ENCODE data around the gene P2RX6.

DNA sequence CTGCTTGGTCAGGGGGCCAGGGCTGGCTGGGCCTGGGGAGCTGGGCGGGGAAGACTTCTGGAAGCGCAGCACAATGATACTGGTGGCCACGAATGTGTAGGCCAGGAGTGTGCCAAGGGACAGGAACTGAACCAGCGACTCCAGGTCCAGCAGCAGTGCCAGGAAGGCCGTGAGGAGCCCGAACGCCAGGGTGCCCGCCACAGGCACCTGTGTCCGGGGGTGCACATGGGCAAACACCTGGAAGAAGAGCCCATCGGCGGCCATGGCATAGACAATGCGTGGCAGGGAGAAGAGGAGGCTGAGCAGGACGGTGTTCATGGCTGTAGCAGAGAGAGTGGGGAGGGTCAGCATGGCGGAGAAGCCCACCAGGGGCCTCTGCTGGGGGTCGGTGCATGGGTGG, 15.1 kb downstream of the P2RX6 start:
- TF ChIP-seq NR2F2 (IDR thresholded peaks at IDR 0.05) (no peak), JUND (IDR thresholded peaks at IDR 0.05) (no peak), TAF1 (conservative IDR thresholded peaks at IDR 0.05) (no peak), SP1 (IDR thresholded peaks at IDR 0.05) (no peak), RAD21 (IDR thresholded peaks at IDR 0.05) (no peak)
- TF ChIP-seq, protein P1, sequence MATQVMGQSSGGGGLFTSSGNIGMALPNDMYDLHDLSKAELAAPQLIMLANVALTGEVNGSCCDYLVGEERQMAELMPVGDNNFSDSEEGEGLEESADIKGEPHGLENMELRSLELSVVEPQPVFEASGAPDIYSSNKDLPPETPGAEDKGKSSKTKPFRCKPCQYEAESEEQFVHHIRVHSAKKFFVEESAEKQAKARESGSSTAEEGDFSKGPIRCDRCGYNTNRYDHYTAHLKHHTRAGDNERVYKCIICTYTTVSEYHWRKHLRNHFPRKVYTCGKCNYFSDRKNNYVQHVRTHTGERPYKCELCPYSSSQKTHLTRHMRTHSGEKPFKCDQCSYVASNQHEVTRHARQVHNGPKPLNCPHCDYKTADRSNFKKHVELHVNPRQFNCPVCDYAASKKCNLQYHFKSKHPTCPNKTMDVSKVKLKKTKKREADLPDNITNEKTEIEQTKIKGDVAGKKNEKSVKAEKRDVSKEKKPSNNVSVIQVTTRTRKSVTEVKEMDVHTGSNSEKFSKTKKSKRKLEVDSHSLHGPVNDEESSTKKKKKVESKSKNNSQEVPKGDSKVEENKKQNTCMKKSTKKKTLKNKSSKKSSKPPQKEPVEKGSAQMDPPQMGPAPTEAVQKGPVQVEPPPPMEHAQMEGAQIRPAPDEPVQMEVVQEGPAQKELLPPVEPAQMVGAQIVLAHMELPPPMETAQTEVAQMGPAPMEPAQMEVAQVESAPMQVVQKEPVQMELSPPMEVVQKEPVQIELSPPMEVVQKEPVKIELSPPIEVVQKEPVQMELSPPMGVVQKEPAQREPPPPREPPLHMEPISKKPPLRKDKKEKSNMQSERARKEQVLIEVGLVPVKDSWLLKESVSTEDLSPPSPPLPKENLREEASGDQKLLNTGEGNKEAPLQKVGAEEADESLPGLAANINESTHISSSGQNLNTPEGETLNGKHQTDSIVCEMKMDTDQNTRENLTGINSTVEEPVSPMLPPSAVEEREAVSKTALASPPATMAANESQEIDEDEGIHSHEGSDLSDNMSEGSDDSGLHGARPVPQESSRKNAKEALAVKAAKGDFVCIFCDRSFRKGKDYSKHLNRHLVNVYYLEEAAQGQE (IDR thresholded peaks at IDR 0.05) = no peak
- TF ChIP-seq, protein P2, sequence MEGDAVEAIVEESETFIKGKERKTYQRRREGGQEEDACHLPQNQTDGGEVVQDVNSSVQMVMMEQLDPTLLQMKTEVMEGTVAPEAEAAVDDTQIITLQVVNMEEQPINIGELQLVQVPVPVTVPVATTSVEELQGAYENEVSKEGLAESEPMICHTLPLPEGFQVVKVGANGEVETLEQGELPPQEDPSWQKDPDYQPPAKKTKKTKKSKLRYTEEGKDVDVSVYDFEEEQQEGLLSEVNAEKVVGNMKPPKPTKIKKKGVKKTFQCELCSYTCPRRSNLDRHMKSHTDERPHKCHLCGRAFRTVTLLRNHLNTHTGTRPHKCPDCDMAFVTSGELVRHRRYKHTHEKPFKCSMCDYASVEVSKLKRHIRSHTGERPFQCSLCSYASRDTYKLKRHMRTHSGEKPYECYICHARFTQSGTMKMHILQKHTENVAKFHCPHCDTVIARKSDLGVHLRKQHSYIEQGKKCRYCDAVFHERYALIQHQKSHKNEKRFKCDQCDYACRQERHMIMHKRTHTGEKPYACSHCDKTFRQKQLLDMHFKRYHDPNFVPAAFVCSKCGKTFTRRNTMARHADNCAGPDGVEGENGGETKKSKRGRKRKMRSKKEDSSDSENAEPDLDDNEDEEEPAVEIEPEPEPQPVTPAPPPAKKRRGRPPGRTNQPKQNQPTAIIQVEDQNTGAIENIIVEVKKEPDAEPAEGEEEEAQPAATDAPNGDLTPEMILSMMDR (IDR thresholded peaks at IDR 0.05; ENCODE audit: low read depth, low read length, missing input control) = no peak
- TF ChIP-seq, protein P3, sequence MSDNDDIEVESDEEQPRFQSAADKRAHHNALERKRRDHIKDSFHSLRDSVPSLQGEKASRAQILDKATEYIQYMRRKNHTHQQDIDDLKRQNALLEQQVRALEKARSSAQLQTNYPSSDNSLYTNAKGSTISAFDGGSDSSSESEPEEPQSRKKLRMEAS (IDR thresholded peaks at IDR 0.05) = no peak
- TF ChIP-seq, protein P4, sequence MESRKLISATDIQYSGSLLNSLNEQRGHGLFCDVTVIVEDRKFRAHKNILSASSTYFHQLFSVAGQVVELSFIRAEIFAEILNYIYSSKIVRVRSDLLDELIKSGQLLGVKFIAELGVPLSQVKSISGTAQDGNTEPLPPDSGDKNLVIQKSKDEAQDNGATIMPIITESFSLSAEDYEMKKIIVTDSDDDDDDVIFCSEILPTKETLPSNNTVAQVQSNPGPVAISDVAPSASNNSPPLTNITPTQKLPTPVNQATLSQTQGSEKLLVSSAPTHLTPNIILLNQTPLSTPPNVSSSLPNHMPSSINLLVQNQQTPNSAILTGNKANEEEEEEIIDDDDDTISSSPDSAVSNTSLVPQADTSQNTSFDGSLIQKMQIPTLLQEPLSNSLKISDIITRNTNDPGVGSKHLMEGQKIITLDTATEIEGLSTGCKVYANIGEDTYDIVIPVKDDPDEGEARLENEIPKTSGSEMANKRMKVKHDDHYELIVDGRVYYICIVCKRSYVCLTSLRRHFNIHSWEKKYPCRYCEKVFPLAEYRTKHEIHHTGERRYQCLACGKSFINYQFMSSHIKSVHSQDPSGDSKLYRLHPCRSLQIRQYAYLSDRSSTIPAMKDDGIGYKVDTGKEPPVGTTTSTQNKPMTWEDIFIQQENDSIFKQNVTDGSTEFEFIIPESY (IDR thresholded peaks at IDR 0.05) = no peak
